Measurements from ENCODE around the gene MLPH.

Gene MLPH

GRCh38 chr2:237440819-237441281, 46.2 kb upstream of the MLPH start:
- no peak for ATAC-seq (ENCODE audit: insufficient read depth, low read depth)

GRCh38 chr2:237441605-237442274, 45.3 kb upstream of the MLPH start:
- Histone ChIP-seq H3K4me2 (ENCODE audit: insufficient read depth, low read length) (no peak overlapping the region), H3K27ac (ENCODE audit: low read length) (no peak overlapping the region), H3K4me1 (ENCODE audit: insufficient read depth, low read length) (no peaks in the 10 kb centered on the region), H3K27me3 (ENCODE audit: insufficient read depth, low read length, poor library complexity) (peaks cover 7% of the 10 kb centered on the region), H3K36me3 (ENCODE audit: insufficient read depth, low read length) (no peaks in the 10 kb centered on the region), H3K4me3 (ENCODE audit: low read depth in 1 of 2, low read length in 2 of 2) (no peak overlapping the region), H3K9me3 (ENCODE audit: insufficient read depth, low read length, severe bottlenecking) (no peaks in the 10 kb centered on the region), H3K9ac (ENCODE audit: low read depth, low read length) (no peak overlapping the region), H4K20me1 (ENCODE audit: insufficient read depth, low read length) (no peaks in the 10 kb centered on the region), H2AFZ (ENCODE audit: low read depth, low read length) (no peak overlapping the region), H3K79me2 (ENCODE audit: insufficient read depth, low read length) (no peaks in the 10 kb centered on the region)
- TF ChIP-seq CTCF (IDR thresholded peaks at IDR 0.05; ENCODE audit: borderline replicate concordance, extremely low read depth, low read length, poor library complexity, severe bottlenecking) = no peak
- TF ChIP-seq EZH2 (IDR thresholded peaks at IDR 0.05; ENCODE audit: borderline replicate concordance, low read depth, low read length, severe bottlenecking) = no peak
- DNase-seq (no peak), ATAC-seq (ENCODE audit: insufficient read depth, low read depth) (no peak)

More at GRCh38 chr2:237440819-237441281, 46.2 kb upstream of the MLPH start:
- no peaks in the 10 kb centered on the region for H3K4me1 ChIP-seq (ENCODE audit: insufficient read depth, low read length)
- no peaks in the 10 kb centered on the region for H3K9me3 ChIP-seq (ENCODE audit: insufficient read depth, low read length, severe bottlenecking)
- DNase-seq = no peak
- no peak for TF ChIP-seq CTCF (IDR thresholded peaks at IDR 0.05; ENCODE audit: borderline replicate concordance, extremely low read depth, low read length, poor library complexity, severe bottlenecking)
- no peak for TF ChIP-seq EZH2 (IDR thresholded peaks at IDR 0.05; ENCODE audit: borderline replicate concordance, low read depth, low read length, severe bottlenecking)
- H3K4me2 ChIP-seq (ENCODE audit: insufficient read depth, low read length) = no peak overlapping the region
- H2AFZ ChIP-seq (ENCODE audit: low read depth, low read length) = no peak overlapping the region
- peaks cover 7% of the 10 kb centered on the region for H3K27me3 ChIP-seq (ENCODE audit: insufficient read depth, low read length, poor library complexity)
- no peaks in the 10 kb centered on the region for H3K79me2 ChIP-seq (ENCODE audit: insufficient read depth, low read length)
- H4K20me1 ChIP-seq (ENCODE audit: insufficient read depth, low read length) = no peaks in the 10 kb centered on the region
- H3K27ac ChIP-seq (ENCODE audit: low read length) = no peak overlapping the region
- H3K36me3 ChIP-seq (ENCODE audit: insufficient read depth, low read length) = no peaks in the 10 kb centered on the region
- H3K4me3 ChIP-seq (ENCODE audit: low read depth in 1 of 2, low read length in 2 of 2) = no peak overlapping the region
- H3K9ac ChIP-seq (ENCODE audit: low read depth, low read length) = no peak overlapping the region

DNA sequence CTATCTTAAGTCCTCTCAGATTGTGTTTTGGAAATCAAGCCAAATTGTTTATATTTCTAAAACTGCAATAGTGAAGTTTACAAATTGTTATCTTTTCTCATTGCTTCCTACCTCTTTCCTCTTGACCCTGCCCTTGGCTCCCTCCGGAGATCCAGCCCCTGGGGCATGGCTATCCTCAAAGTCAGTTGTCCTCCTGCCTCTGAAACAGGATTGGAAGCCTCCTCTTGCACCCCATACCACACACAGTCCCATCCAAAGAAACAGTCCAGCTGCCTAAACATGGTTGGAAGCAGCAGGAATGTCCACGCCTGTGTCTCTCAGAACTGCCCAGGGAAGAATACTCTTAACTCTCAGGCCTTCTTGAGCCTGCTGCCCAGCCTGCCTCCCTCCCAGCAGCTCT, 43.0 kb upstream of the MLPH start:
- Histone ChIP-seq H3K9ac (ENCODE audit: low read depth, low read length) (no peak overlapping the region), H3K4me3 (ENCODE audit: low read depth in 1 of 2, low read length in 2 of 2) (no peak overlapping the region), H4K20me1 (ENCODE audit: insufficient read depth, low read length) (no peaks in the 10 kb centered on the region), H3K79me2 (ENCODE audit: insufficient read depth, low read length) (no peaks in the 10 kb centered on the region), H3K27ac (ENCODE audit: low read length) (no peak overlapping the region), H3K9me3 (ENCODE audit: insufficient read depth, low read length, severe bottlenecking) (no peaks in the 10 kb centered on the region), H3K4me2 (ENCODE audit: insufficient read depth, low read length) (no peak overlapping the region), H3K36me3 (ENCODE audit: insufficient read depth, low read length) (no peaks in the 10 kb centered on the region), H3K27me3 (ENCODE audit: insufficient read depth, low read length, poor library complexity) (peaks cover 7% of the 10 kb centered on the region), H2AFZ (ENCODE audit: low read depth, low read length) (no peak overlapping the region), H3K4me1 (ENCODE audit: insufficient read depth, low read length) (no peaks in the 10 kb centered on the region)
- ATAC-seq (ENCODE audit: insufficient read depth, low read depth) (no peak), DNase-seq (no peak)
- TF ChIP-seq EZH2 (IDR thresholded peaks at IDR 0.05; ENCODE audit: borderline replicate concordance, low read depth, low read length, severe bottlenecking) (no peak), CTCF (IDR thresholded peaks at IDR 0.05; ENCODE audit: borderline replicate concordance, extremely low read depth, low read length, poor library complexity, severe bottlenecking) (no peak)

All from DND-41 (cell line).